CD4-positive, alpha-beta T cell treated with Interferon alpha-2 for 1 hour (primary cell): ENCODE results near the gene ASPSCR1.

ENCODE experiments used
- DNase-seq, 2 donors: peaks; one replicate each; pipeline ENCODE4 v3.0.0-alpha.2; 2020 to 2022

ASPSCR1 gene

DNA sequence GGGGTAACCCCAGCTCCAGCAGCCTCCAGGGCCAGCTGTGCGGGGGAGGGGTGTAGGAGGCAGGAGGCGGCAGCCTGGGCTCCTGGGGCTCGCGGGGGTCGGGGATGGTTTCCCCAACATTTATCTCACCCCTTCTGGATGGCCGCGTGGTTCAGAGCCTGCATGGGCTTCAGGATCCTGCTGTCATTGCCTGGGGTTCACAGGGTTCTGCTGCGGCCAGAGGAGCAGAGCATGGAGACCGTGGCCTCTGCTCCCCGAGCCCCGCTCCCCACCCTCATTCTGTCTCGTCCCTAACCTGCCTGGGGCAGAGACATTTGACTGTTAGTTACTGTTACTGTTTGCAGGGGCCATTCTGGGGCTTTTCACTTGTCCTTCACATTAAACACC lies 35.3 kb upstream of the ASPSCR1 start:
- no peak for DNase-seq

DNA sequence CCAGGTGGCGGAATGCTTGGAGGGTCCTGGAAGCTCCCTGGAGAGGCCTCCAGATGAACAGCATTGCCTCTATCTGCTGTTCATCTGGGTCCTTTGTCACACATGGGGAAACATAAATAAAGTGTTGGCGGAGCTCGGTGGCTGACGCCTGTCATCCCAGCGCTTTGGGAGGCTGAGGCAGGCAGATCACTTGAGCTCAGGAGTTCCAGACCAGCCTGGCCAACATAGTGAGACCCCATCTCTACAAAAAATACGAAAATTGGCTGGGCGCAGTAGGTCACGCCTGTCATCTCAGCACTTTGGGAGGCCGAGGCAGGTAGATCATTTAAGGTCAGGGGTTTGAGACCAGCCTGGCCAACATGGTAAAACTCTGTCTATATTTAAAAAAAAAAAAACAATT lies 32.6 kb upstream of the ASPSCR1 start:
- no peak for DNase-seq

DNA sequence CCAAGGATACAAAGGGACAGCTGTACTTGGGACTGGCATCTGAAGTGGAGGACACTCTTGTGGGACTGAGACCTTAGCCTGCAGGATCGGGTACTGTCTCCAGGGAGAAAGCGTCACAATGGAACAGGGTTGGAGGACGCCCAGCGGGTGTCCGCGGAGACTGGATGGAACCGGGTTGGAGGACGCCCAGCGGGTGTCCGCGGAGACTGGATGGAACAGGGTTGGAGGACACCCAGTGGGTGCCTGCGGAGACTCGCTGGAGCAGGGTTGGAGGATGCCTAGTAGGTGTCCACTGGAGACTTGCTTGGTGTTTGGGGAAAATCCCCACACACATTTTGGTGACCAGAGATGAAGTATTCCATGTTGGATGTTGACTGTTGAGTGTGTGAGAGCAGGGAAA lies 30.2 kb upstream of the ASPSCR1 start, which contains the start of gene MYADML2:
TSS of gene MYADML2 (minus strand) at position 45 of the 400 bp plus-strand sequence. CDS start 5,492 bp downstream, outside the sequence.
- no peak for DNase-seq

DNA sequence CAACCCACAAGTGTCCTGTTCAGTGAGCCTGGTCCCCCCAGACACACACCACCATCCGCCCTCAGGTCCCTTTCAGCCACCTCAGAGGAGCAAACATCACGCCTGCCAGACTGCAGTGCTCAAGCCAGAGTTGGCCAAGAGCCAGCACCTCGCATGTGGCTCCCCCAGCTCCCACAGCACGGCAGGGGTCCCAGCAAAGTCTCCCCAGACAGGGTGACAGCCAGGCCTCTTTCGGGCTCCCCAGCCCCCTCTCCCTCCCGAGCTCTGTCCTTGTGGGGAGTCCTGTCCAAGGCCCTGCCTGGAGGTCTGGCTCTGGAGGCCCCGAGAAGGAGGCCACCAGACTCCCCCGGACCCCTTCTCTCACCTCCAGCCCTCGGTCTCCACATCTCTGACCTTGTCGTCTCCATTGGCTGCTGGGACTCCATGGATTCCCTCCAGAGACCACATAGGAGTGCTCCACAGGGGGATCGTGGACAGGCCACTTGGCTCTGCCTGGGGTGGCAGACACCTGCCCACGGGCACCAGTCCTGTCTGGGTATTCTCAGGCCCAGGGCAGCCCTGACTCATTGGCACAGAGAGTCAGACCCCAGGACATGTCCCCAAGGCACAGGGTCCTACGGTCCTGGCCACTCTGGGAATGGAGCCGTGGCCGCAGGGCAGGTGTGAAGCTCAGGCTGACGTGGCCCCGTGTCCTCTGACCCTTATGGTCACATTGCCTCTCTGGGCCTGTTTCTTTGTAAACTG lies 28.6 kb upstream of the ASPSCR1 start:
- no peak for DNase-seq

DNA sequence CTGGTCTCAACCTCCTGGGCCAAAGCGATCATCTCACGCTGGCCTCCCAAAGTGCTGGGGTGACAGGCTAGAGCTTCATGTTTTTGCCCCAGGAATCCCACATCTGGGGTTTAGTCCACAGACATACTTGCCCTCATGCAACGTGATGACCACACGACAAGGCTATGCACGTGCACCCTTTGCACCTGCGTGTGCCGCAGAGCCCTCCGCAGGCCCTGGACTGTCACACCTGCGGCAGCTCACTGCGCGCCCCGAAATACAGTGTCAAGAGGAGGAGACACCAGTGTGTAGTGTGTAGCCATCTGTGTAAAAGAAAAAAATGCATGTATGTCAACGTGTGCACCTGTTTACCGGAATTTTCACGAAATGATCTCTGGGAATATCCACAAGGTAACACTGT lies 26.9 kb upstream of the ASPSCR1 start:
- no peak for DNase-seq

DNA sequence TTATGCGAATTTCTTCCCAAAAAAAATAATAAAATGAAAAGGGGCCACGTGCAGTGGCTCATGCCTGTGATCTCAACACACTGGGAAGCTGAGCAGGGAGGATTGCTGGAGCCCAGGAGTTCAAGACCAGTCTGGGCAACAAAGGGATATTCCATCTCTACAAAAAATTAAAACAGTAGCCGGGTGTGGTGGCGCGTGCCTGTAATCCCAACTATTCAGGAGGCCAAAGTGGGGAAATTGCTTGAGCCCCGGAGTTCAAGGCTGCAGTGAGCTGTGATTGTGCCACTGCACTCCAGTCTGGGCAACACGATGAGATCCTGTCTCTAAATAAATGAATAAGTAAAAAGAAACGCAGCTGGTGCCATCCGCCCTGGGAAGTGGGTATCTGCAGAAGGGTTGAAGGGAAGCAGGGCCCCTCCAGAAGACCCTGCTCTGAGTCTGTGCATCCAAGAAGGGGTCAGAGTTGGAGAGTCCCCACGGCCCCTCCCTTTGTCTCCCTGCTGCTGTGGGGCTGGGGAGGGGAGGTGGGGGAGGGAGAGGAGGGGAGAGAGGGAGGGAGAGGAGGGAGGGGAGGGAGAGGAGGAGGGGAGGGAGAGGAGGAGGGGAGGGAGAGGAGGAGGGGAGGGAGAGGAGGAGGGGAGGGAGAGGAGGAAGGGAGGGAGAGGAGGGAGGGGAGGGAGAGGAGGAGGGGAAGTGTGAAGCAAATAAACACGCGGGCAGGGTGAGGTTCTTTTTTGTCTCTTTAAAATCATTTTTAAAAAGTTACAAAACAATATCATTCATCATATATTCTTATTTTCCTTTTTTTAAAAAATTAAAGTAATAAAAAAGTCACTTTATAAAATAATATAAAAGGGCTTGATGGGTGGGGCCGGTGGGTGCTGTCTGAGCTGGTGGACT lies 25.4 kb upstream of the ASPSCR1 start:
- no peak for DNase-seq

DNA sequence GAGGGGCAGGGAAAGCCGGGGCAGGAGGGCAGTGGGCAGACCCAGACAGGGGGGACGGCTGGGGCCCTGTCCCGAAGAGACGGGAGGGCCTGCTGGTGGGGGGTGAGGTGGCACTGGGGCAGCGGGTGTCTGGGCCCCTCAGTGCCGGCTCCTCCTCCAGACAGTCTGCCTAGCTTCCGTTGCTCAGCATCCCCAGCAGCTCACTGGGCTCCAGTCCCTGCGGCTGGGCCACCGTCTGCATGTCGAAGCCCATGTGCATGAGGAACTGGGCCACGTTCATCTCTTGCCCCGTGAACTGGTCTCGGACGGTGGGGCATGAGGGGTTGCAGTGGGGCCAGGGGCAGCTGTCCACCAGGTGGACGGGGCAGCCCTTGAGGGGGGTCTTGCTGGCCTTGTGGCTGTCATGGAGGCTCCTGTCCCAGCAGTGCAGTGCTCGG lies 24.6 kb upstream of the ASPSCR1 start:
- DNase-seq: no peak

DNA sequence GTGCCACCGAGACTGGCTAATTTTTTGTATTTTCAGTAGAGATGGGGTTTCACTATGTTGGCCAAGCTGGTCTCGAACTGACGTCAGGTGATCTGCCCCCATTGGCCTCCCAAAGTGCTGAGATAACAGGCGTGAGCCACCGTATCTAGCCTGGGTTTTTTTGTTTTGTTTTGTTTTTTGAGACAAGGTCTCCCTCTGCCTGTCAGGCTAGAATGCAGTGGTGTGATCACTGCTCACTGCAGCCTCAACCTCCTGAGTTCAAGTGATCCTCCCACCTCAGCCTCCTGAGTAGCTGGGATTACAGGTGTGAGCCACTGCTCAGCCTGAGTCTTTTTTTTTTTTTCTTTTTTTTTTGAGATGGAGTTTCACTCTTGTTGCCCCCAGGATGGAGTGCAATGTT lies 24.0 kb upstream of the ASPSCR1 start:
- DNase-seq: peak in 1 of 2 donors; percentile 11

DNA sequence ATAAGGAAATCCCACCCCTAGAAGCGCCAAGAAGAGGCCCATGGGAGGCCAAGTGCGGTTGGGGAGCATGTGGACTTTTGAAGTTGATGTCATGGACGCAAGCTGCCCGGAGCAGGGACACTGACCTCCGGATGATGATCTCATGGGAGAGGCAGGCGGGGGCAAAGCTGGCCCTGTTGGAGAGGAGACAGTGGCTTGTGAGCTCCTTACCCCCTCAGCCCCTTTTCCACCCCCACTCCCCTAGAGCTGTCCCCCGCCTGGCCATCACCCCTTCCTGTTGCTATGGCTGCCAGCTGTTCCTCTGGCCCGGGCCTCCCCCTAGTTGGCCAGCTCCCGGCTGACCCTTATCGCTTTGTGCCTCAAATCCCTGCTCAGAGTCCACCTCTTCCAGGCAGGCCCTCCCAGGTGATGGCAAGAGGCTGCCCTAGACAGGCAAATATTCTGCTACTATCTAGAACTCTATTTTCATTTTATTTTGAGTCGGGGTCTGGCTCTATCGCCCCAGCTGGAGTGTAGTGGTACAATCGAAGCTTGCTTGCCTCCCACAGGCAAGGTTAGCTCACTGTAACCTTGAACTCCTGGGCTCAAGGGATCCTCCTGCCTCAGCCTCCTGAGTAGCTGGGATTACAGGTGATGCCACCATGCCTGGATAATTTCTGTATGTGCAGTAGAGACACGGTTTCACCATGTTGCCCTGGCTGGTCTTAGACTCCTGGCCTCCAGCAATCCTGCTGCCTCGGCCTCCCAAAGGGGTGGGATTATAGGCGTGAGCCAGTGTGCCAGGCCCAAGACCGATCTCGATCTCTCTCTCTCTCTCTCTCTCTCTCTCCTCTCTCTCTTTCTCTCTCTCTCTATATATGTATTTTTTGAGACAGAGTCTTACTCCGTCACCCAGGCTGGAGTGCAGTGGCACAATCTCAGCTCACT lies 23.0 kb upstream of the ASPSCR1 start:
- DNase-seq: no peak

DNA sequence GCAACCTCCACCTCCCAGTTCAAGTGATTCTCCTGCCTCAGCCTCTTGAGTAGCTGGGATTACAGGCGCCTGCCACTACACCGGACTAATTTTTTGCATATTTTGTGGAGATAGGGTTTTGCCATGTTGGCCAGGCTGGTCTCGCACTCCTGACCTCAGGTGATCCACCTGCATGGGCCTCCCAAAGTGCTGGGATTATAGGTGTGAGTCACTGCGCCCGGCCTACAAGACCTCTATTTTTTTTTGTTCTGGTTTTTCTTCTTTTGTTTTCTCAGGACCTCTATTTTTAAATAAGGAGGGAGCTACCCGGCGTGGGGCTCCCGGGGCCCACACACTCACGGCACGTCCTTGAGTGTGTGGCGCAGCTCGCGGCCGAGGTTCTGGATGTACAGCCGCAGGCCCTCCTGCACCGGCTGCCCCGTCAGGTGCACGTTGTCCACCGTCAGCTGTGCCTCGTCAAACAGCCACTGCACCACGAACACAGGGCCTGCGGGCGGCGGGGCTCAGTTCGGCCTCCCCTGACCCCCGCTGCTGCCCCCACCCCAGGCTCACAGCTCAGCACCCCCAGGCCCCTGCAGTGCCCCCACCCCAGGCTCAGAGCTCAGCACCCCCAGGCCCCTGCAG lies 22.3 kb upstream of the ASPSCR1 start:
- no peak for DNase-seq

DNA sequence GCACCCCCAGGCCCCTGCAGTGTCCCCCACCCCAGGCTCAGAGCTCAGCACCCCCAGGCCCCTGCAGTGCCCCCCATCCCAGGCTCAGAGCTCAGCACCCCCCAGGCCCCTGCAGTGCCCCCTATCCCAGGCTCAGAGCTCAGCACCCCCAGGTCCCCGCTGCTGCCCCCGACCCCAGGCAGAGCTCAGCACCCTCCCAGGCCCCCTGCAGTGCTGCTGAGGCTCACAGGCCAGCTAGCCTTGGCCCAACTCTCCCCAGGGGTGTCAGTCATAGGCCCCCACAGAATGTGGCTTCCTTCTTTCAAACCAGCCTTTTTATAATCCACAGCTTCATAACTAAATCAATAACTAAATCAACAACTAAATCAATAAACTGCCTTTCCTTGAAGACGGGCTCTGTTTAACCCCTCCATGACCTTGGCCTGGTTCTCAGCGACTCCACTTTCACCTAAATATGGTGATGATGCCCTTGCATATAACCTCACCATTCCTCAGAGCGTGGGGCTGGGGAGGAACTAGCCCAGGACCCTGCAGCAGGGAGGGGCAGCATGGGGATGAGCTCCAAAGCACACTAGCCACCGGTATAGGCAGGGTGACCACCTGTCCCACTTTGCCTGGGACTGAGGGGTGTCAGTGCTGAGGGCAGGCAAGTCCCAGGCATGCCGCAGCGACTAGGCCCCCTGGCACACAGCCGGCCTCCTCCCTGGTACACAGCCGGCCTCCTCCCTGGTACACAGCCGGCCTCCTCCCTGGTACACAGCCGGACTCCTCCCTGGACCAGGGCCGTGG lies 21.5 kb upstream of the ASPSCR1 start:
- no peak for DNase-seq

DNA sequence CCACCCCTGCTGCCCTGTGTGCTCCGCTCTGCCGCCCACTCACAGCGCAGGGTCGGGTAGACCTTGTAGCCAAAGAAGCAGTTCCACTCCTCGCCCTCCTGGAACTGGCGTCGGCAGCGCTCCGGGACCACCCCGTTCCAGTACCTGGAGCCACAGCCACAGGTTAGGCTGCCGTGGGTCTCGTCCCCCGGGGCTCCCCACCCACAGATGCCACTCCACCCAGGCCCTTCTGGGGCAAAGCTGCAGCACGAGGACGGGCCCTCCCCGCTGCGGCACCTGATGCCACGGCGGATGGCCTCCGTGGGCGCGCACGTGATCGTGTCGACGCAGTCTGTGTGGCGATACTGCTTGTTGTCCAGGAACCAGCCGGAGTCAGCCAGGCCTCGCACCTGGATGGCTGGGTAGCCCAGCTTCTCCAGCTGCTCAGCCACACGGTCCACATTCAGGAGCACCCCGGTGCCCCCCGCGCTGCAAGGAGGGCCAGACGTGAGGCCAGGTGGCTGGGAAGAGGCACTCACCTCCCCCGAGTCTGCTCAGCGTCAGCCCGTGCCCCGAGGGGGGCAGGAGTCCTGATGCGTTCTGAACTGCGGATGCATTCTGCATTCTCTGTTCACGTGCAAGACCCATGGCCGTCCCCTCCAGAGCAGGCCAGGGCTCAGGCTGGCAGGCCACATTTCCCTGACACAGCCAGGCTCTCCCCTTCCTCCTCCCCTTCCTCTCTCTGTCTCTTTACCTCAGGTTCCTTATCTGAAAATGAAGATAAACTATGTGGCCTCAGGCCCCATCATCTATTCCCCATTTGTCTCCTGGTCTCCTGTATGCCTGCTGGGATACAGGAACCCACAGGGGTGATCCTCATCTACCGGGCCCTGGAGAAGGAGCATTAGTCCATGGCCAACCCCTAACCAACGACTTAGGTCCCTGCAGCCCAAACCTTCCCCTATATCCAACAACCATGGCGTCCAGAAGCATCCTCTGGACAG lies 20.5 kb upstream of the ASPSCR1 start:
- no peak for DNase-seq

DNA sequence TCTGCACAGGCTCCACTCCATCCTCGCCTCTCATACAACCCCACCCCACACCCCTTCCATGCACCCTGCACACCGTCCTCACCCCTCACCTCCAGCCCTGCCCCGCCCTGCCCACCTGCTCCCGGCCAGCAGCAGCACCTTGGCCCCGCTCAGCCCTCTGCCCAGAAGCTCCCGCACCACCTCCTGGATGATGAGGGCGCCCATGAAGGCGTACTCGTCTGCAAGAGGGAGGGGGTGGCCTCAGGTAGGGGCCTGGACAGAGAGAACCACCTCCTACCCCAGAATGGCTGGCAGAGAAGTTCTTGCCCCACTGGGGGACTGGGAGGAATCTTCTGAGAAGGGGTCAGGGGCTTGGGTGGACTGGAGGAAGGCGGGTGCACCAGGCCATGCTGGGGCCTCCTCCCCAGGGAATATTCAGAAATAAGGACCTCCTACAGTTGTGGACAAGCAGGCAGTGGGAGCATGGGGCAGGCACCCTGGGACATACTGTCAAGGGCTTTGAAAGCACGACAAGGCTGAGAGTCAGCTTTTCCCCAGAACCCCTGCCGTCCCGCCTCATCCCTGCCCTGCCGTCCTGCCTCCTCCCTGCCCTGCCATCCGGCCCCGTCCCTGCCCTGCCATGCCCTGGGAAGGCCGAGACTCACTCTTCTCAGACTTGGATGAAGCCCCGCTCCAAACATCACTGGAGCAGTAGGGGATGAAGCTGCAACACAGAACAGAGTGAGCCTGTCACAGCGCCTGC lies 19.6 kb upstream of the ASPSCR1 start:
- DNase-seq: no peak

DNA sequence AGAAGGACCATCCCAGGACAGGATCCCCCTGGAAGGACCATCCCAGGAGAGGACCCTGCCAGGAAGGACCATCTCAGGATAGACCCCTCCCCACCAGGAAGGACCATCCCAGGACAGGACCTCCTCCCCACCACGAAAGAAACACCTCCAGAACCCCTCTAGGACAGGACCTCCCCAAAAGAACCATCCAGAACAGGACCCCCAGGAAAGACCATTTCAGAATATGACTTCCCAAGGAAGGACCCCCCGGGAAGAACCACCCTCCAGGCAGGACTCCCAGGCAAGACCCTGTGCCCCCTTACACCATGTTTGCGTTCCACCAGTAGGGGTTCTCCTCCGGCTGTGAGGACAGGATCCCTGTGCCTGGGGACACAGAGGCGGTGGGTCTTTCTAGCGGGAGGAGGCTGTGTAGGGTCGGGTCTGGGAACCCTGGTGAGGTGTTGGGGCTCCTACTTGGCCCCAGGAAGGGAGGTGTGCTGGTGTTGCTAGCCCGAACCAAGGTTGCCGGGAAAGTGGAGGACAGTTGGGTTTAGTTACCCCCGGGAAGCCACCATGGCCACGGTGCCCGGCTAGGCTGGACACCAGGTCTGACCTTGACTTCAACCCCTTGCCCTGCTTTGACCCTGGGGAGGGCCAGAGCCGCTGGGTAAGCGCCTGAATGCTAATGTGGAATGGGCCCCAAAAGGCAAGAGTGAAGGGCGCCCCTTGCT lies 18.6 kb upstream of the ASPSCR1 start:
- DNase-seq: no peak

DNA sequence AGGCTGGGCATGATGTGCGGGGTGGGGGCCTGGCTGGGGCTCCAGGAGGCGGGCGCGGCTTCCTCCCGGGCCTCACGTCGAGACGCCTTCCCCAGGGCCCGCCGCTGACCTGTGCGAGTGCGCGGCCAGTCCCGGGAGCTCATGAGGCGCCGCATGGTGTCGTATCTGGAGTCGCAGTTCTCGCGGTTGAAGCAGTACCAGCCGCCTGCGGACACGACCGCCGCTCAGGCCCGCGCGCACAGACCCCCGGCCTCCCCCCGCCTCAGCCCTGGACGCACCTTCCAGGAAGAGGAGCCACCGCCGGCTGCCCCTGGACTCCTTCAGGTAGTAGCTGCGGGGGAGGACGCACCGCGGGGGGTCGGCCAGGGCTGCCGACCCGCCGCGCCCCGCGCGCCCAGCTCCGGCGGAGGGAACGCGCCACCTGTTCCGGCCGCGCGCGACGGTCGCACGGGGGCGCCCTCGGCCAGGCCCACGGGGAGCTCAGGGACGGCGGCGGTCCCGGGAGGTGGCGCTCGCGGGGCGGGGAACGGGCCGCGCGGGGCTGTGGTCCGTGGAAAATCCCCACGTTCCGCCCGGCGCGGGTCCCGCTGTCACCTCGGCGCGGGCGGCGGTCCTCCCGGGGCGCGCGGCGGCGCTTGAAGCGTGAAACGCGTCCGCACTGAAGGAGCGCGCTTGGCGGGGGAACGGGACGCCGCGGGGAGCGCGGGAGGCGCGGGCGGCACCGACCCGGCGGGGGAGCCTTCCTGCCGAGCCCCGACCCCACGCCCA lies 17.9 kb upstream of the ASPSCR1 start:
- peak; percentile 78 to 89 for DNase-seq

DNA sequence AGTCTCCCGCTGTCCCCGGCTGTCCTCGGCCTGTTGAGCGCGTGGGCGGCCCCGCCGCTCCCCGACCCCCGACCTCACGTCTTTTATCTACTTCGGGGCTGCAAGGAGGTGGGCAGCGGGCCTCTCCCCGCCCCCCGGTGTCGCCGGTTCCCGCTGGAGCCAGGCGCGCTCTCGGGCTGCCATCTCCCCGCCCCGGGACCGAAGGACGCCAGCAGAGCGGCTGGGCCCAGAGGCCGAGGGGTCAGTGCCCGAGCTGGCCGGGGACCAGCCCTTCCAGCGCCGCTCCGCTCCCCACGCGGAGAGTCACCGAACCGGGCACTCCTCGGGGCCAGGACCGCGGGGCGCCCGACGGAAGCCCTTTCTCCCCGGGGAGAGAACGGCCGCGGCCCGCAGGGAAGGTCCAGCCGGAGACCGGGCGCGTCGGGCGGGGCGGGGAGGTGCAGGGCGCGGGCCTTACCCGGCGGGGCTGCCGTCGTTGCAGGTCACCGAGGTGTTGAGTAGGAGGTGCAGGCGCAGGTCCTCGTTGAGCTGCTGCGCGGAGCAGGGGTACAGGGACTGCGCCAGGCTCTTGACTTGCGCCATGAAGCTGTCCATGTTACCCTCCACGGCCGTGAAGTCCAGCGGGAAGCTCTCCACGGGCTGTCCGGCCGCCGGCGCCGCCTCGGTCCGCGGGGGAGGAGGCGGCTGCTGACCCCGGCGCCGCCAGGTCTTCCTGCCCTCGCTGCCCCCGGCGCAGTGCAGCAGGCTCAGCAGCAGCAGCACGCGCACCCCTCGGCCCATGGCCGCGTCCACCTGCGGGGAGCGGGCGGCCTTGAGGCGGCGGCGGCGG lies 17.1 kb upstream of the ASPSCR1 start:
- no peak for DNase-seq

DNA sequence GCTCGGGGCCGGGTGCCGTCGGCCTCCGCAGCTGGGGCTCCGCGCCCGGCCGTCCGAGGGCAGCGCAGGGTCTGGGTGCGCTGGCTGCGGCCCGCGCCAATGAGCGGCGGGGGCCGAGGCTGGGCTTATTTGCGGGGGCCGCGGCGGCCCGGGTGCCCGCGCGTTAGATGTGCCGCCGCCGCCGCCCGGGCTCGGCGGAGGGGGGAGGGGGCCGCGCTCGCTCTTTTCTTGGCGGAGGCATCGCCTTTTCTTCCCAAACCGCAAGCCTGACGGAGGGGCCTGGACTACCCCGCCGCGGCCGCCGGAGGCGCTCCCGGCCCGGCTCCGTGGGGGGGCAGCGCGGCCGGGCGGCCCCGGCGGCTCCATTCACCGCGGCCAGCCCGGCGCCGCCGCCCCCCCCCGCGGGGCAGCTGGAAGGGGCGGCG lies 16.3 kb upstream of the ASPSCR1 start, which contains the start of gene NOTUM:
TSS of gene NOTUM (minus strand) at position 101 of the 425 bp plus-strand sequence. CDS start 278 bp downstream, outside the sequence.
- DNase-seq: peak in 1 of 2 donors; percentile 25
